Activated CD4-positive, alpha-beta T cell treated with anti-CD3 and anti-CD28 coated beads, Interleukin-2, amount 10 ng/mL, durations not matched to agents 24 days and 14 days (primary cell): Measurements from ENCODE around the gene DAW1. TPM values are rescaled to one million over a fixed set of nuclear protein-coding genes. Genes with fewer than 3 reads are reported as not detected.

ENCODE experiments used
- DNase-seq: peaks from one replicate; pipeline ENCODE4 v3.0.0; 2022
- H3K27ac Mint-ChIP-seq: one replicate; pipeline ENCODE4 v1.8.0; 2022; ENCODE audit warnings: mild to moderate bottlenecking, mixed read lengths
- H3K27me3 Mint-ChIP-seq: one replicate; pipeline ENCODE4 v1.8.0; 2022; ENCODE audit warnings: mixed read lengths
- H3K36me3 Mint-ChIP-seq: one replicate; pipeline ENCODE4 v1.8.0; 2022; ENCODE audit warnings: low read depth, mild to moderate bottlenecking, mixed read lengths
- H3K4me1 Mint-ChIP-seq: one replicate; pipeline ENCODE4 v1.8.0; 2021; ENCODE audit warnings: mixed read lengths
- H3K4me3 Mint-ChIP-seq: one replicate; pipeline ENCODE4 v1.8.0; 2022; ENCODE audit warnings: mild to moderate bottlenecking, moderate library complexity, mixed read lengths
- H3K9me3 Mint-ChIP-seq: one replicate; pipeline ENCODE4 v1.8.0; 2021; ENCODE audit warnings: mixed read lengths
- intact Hi-C: fragments of 100-400 bp; cut with micrococcal nuclease; formaldehyde crosslinking; loops from one replicate; pipeline ENCODE4 v1.15.1; 2023
- total RNA-seq: library from RNA; stranded (reverse); gene quantifications from 2 replicates; pipeline ENCODE4 v1.2.3, GENCODE V29; 2022

The DAW1 gene
- total RNA-seq, 1 donor from 2014 or later, result not detected

GRCh38 chr2:227848146-227848545 is 23.3 kb upstream of the DAW1 start:
- Mint-ChIP-seq H3K36me3 (no peaks in the 10 kb centered on the region), H3K27me3 (no peaks in the 10 kb centered on the region), H3K4me1 (no peaks in the 10 kb centered on the region), H3K27ac (no peak overlapping the region), H3K4me3 (no peak overlapping the region), H3K9me3 (no peaks in the 10 kb centered on the region)
- no peak for DNase-seq
- intact Hi-C loops, result no loop called here

- Mint-ChIP-seq H3K4me3 (no peak overlapping the region), H3K4me1 (no peaks in the 10 kb centered on the region)
Measured at GRCh38 chr2:227848586-227848985, 22.8 kb upstream of the DAW1 start.

GRCh38 chr2:227849906-227850305 is 21.5 kb upstream of the DAW1 start:
- no peaks in the 10 kb centered on the region for H3K27me3 Mint-ChIP-seq
- no peaks in the 10 kb centered on the region for H3K36me3 Mint-ChIP-seq
- H3K4me3 Mint-ChIP-seq, result no peak overlapping the region
- H3K27ac Mint-ChIP-seq, result no peak overlapping the region
- DNase-seq, result no peak
- intact Hi-C loops, result no loop called here
- H3K4me1 Mint-ChIP-seq, result no peaks in the 10 kb centered on the region
- H3K9me3 Mint-ChIP-seq, result no peaks in the 10 kb centered on the region

More at GRCh38 chr2:227848586-227848985, 22.8 kb upstream of the DAW1 start:
- DNase-seq, result no peak
- intact Hi-C loops, result no loop called here
- no peaks in the 10 kb centered on the region for H3K36me3 Mint-ChIP-seq
- no peak overlapping the region for H3K27ac Mint-ChIP-seq
- no peaks in the 10 kb centered on the region for H3K9me3 Mint-ChIP-seq
- no peaks in the 10 kb centered on the region for H3K27me3 Mint-ChIP-seq

- H3K27ac Mint-ChIP-seq, result no peak overlapping the region
- no peak for DNase-seq
- intact Hi-C loops, result no loop called here
- H3K27me3 Mint-ChIP-seq, result no peaks in the 10 kb centered on the region
- no peak overlapping the region for H3K4me3 Mint-ChIP-seq
- no peaks in the 10 kb centered on the region for H3K4me1 Mint-ChIP-seq
- H3K36me3 Mint-ChIP-seq, result no peaks in the 10 kb centered on the region
- no peaks in the 10 kb centered on the region for H3K9me3 Mint-ChIP-seq
Measured at GRCh38 chr2:227853204-227853629, 18.2 kb upstream of the DAW1 start.

- no peaks in the 10 kb centered on the region for H3K9me3 Mint-ChIP-seq
- no peaks in the 10 kb centered on the region for H3K36me3 Mint-ChIP-seq
- H3K27me3 Mint-ChIP-seq, result no peaks in the 10 kb centered on the region
- intact Hi-C loops, result no loop called here
- no peak overlapping the region for H3K4me3 Mint-ChIP-seq
- DNase-seq, result no peak
- H3K27ac Mint-ChIP-seq, result no peak overlapping the region
- no peaks in the 10 kb centered on the region for H3K4me1 Mint-ChIP-seq
Measured at GRCh38 chr2:227853765-227854271, 17.6 kb upstream of the DAW1 start.

- no peak overlapping the region for H3K4me3 Mint-ChIP-seq
- no peak for DNase-seq
- H3K4me1 Mint-ChIP-seq, result no peaks in the 10 kb centered on the region
- intact Hi-C loops, result no loop called here
- H3K27me3 Mint-ChIP-seq, result no peaks in the 10 kb centered on the region
- no peaks in the 10 kb centered on the region for H3K36me3 Mint-ChIP-seq
- no peak overlapping the region for H3K27ac Mint-ChIP-seq
- H3K9me3 Mint-ChIP-seq, result no peaks in the 10 kb centered on the region
Measured at GRCh38 chr2:227855440-227855839, 16.0 kb upstream of the DAW1 start.

GRCh38 chr2:227856697-227857096 is 14.7 kb upstream of the DAW1 start:
- Mint-ChIP-seq H3K36me3 (no peaks in the 10 kb centered on the region), H3K4me3 (no peak overlapping the region), H3K27ac (no peak overlapping the region), H3K27me3 (no peaks in the 10 kb centered on the region), H3K4me1 (no peaks in the 10 kb centered on the region), H3K9me3 (no peaks in the 10 kb centered on the region)
- DNase-seq, result no peak
- intact Hi-C loops, result no loop called here

- no peaks in the 10 kb centered on the region for H3K36me3 Mint-ChIP-seq
- H3K4me1 Mint-ChIP-seq, result no peaks in the 10 kb centered on the region
- H3K27ac Mint-ChIP-seq, result no peak overlapping the region
- intact Hi-C loops, result loop anchor here (5.0 kb wide), 1 partner anchor 78 kb away; no protein-coding TSS in a partner anchor
- DNase-seq, result no peak
- no peaks in the 10 kb centered on the region for H3K27me3 Mint-ChIP-seq
- H3K9me3 Mint-ChIP-seq, result no peaks in the 10 kb centered on the region
- H3K4me3 Mint-ChIP-seq, result no peak overlapping the region
Measured at GRCh38 chr2:227860221-227860641, 11.2 kb upstream of the DAW1 start.

- Mint-ChIP-seq H3K4me1 (no peaks in the 10 kb centered on the region), H3K36me3 (no peaks in the 10 kb centered on the region), H3K4me3 (no peak overlapping the region), H3K27me3 (no peaks in the 10 kb centered on the region), H3K9me3 (no peaks in the 10 kb centered on the region), H3K27ac (no peak overlapping the region)
- no peak for DNase-seq
- intact Hi-C loops, result loop anchor here (5.0 kb wide), 1 partner anchor 79 kb away; no protein-coding TSS in a partner anchor
Measured at GRCh38 chr2:227861011-227861410, 10.4 kb upstream of the DAW1 start.

GRCh38 chr2:227862227-227862740 is 9.1 kb upstream of the DAW1 start:
- no peaks in the 10 kb centered on the region for H3K9me3 Mint-ChIP-seq
- intact Hi-C loops, result loop anchor here (1.0 to 5.0 kb wide), 2 partner anchors 80 to 204 kb away; no protein-coding TSS in a partner anchor
- H3K4me3 Mint-ChIP-seq, result no peak overlapping the region
- H3K27me3 Mint-ChIP-seq, result no peaks in the 10 kb centered on the region
- H3K4me1 Mint-ChIP-seq, result no peaks in the 10 kb centered on the region
- peak; percentile 69 for DNase-seq
- no peak overlapping the region for H3K27ac Mint-ChIP-seq
- no peaks in the 10 kb centered on the region for H3K36me3 Mint-ChIP-seq

GRCh38 chr2:227862741-227863588 is 8.5 kb upstream of the DAW1 start:
- DNase-seq, result no peak
- no peaks in the 10 kb centered on the region for H3K9me3 Mint-ChIP-seq
- no peaks in the 10 kb centered on the region for H3K36me3 Mint-ChIP-seq
- H3K27ac Mint-ChIP-seq, result no peak overlapping the region
- H3K27me3 Mint-ChIP-seq, result no peaks in the 10 kb centered on the region
- no peak overlapping the region for H3K4me3 Mint-ChIP-seq
- intact Hi-C loops, result loop anchor here (1.0 to 5.0 kb wide), 2 partner anchors 81 to 205 kb away; no protein-coding TSS in a partner anchor
- H3K4me1 Mint-ChIP-seq, result no peaks in the 10 kb centered on the region

GRCh38 chr2:227864161-227864756 is 7.2 kb upstream of the DAW1 start:
- intact Hi-C loops, result loop anchor here (5.0 kb wide), 1 partner anchor 82 kb away; no protein-coding TSS in a partner anchor
- Mint-ChIP-seq H3K4me1 (no peaks in the 10 kb centered on the region), H3K27me3 (no peaks in the 10 kb centered on the region), H3K36me3 (no peaks in the 10 kb centered on the region), H3K27ac (no peak overlapping the region), H3K4me3 (no peak overlapping the region), H3K9me3 (no peaks in the 10 kb centered on the region)
- no peak for DNase-seq

GRCh38 chr2:227865291-227865690 is 6.1 kb upstream of the DAW1 start:
- no peak overlapping the region for H3K4me3 Mint-ChIP-seq
- peaks cover 8% of the 10 kb centered on the region for H3K27me3 Mint-ChIP-seq
- intact Hi-C loops, result no loop called here
- no peaks in the 10 kb centered on the region for H3K4me1 Mint-ChIP-seq
- H3K9me3 Mint-ChIP-seq, result no peaks in the 10 kb centered on the region
- DNase-seq, result no peak
- H3K36me3 Mint-ChIP-seq, result no peaks in the 10 kb centered on the region
- H3K27ac Mint-ChIP-seq, result no peak overlapping the region

- Mint-ChIP-seq H3K27me3 (peaks cover 14% of the 10 kb centered on the region), H3K36me3 (no peaks in the 10 kb centered on the region), H3K4me1 (no peaks in the 10 kb centered on the region), H3K4me3 (no peak overlapping the region), H3K27ac (no peak overlapping the region), H3K9me3 (no peaks in the 10 kb centered on the region)
- intact Hi-C loops, result no loop called here
- DNase-seq, result peak; percentile 34
Measured at GRCh38 chr2:227867386-227867785, 4.0 kb upstream of the DAW1 start.
